HG03469 (cell line): ENCODE data around the gene MND1.

ENCODE experiments used
- ATAC-seq: cut with Tn5 transposase; IDR thresholded peaks from one replicate; pipeline ENCODE4 v1.9.1; 2021; ENCODE audit warnings: mild to moderate bottlenecking, moderate library complexity, moderate number of reproducible peaks; ENCODE audit not compliant: unreplicated experiment

The MND1 gene

GRCh38 chr4:153346031-153346430 is 1.5 kb downstream of the MND1 start:
- ATAC-seq: no peak

GRCh38 chr4:153346563-153346962 is 2.1 kb downstream of the MND1 start:
- no peak for ATAC-seq

GRCh38 chr4:153347117-153347516 is 2.6 kb downstream of the MND1 start:
- ATAC-seq: no peak

GRCh38 chr4:153348006-153348405 is 3.5 kb downstream of the MND1 start:
- ATAC-seq: no peak

- ATAC-seq: no peak
Measured at GRCh38 chr4:153349206-153349805, 4.8 kb downstream of the MND1 start.

DNA sequence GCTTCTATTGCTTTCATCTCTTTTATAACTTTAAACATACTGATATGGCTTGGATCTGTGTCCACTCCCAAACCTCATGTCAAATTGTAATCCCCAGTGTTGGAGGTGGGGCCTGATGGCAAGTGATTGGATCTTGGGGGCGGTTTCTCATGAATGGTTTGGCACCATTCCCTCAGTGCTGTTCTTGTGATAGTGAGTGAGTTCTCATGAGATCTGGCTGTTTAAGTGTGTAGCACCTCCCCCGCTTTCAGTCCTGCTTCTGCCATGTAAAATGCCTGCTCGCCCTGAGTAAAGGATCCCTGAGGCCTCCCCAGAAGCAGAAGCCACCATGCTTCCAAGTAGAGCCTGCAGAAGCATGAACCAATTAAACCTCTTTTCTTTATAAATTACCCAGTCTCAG is 17.7 kb downstream of the MND1 start:
- no peak for ATAC-seq

GRCh38 chr4:153364061-153364460 is 19.6 kb downstream of the MND1 start:
- no peak for ATAC-seq

- no peak for ATAC-seq
Measured at GRCh38 chr4:153365003-153365402, 20.5 kb downstream of the MND1 start.

DNA sequence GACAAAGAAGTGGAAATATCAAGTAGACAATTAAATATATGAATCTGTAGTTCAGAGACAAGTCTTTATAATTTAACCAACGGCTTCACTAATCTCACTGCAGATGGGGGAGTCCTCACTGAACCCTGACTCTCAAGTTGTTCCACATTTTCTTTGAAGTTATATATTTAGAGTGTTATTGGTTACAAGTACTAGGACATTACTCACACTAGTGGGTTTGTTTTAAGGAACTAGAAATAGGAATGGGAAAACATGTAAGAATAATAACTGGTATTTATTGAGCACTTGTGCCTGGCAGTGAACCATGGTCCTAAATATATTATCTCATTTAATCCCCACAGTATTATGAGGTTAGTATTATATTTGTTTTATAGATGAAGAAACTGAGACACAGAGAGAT is 22.0 kb downstream of the MND1 start:
- no peak for ATAC-seq

GRCh38 chr4:153367092-153367491 is 22.6 kb downstream of the MND1 start:
- ATAC-seq: no peak

DNA sequence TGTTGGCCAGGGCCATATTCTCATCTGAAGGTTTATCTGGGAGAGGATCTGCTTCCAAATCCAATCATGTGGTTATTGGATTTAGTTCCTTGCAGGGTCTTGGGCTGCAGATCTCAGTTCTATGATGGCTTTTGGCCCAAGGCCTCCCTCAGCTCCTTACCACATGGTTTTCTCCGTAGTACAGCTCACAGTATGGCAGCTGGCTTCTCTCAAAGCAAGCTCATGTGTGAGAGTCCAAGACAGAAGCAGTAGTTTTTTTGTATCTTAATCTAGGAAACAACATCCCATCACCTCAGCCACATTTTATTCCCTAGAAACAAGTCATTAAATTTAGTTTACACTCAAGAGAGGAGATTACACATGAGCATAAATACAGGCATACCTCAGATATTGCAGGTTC is 24.5 kb downstream of the MND1 start:
- ATAC-seq: no peak

DNA sequence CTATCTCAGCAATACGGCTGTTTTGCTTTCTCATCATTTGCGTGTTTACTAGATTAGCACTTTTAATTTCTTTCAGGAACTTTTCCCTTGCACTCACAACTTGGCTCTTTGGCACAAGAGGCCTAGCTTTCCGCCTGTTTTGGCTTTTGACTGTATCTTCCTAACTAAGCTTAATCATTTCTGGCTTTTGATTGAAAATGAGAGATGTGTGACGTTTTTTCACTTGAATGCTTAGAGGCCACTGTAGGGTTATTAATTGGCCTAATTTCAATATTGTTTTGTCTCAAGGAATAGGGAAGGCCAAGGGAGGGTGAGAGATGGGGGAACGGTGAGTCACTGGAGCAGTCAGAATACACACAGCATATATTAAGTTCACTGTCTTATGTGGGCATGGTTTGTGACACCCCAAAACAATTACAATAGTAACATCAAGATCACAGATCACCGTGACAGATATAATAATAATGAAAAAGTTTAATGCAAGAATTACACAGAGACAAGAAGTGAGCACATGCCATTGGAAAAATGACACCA is 27.3 kb downstream of the MND1 start:
- ATAC-seq: no peak

DNA sequence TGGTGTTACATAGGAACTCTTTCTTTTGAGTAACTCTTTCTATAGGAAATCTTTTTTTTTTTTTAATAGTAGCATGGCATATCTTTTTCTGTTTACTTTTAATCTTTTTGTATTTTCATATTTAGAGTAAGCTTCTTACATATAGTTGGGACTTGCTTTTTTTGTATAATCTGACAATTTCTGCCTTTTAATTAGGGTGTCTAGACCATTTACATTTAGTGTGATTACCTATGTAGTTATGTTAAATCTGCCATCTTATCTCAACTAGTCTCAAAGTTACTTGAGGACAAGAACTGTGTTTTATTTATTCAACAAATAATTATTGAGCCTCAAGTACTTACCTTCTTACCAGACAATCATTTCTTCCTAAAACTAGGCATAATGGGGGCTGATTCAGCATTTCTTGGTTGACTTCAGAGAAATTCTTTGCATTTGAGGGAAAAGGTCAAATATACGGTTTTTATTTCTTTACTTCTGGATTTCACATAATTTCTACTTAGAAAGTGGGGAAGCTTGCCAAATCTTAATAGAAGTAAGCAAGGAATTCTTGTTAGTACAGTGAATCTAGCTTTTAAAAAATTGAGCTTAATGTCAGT is 28.6 kb downstream of the MND1 start:
- ATAC-seq: no peak

GRCh38 chr4:153374442-153374841 is 30.0 kb downstream of the MND1 start:
- no peak for ATAC-seq

DNA sequence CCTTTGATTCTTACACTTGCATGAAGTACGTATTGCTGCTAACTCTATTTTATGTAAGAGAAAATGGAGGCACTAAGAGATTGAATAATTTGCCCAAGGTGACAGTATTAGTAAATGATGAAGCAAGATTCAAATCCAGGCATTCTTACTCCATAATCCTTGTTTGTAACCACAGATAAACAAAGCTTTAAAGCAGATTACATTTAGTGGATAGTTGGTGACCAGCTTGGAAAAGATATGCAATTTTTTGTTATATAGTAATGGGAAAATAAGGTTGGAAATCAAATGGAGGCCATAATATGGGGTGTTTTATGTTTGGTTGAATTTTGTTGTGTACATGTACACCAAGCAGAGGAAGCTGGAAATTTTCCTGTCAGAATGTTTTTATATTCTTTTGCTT is 30.8 kb downstream of the MND1 start:
- ATAC-seq: no peak

DNA sequence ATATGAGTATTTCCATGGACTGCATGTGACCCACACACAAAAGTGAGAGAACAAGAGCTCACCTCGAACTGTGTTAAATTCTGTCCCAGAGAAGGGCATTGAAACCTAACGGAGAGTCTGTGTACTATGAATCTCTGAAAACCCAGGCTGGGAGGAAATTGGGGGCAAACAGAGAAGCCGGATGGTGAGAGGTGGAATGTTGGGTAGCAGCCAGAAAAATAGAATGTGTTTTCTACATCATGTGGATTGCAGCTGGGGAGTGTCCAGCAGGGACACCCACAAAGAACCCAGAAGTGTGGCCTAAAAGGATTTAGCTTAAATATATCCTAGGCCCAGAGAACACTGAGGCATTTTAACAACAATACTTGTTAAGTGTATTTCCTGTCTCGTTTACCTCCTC is 38.6 kb downstream of the MND1 start:
- no peak for ATAC-seq

DNA sequence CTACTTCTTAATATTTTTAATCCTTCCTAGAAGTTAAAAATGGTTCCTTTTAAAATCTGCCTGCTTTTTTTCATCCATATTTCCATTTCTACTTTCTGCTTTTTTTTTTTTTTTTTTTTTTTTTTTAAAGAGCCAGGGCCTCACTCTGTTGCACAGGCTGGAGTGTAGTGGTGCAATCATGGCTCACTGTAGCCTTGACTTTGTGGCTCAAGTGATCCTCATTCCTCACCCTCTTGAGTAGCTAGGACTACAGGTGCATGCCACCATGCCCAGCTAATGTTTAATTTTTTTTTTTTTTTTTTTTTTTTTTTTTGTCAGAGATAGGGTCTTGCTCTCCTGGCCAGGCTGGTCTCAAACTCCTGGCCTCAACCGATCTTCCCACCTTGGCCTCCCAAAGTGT is 39.7 kb downstream of the MND1 start:
- no peak for ATAC-seq

DNA sequence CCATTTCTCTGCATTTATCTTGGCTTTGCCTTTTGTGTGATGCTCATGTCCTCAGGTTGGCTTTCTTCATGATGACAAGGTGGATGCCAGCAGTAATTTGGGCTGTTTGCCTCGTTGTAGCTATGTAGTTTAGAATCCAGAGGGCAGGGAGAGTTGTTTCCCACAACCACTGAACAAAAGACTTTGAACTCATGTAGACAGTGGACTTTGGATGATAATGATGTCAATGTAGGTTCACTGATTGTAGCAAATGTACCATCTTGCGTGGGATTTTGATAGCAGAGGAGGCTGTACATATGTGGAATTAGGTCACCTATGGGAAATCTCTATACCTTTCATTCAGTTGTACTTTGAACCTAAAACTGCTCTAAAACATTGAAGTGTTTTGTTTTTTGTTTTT is 41.3 kb downstream of the MND1 start:
- no peak for ATAC-seq

DNA sequence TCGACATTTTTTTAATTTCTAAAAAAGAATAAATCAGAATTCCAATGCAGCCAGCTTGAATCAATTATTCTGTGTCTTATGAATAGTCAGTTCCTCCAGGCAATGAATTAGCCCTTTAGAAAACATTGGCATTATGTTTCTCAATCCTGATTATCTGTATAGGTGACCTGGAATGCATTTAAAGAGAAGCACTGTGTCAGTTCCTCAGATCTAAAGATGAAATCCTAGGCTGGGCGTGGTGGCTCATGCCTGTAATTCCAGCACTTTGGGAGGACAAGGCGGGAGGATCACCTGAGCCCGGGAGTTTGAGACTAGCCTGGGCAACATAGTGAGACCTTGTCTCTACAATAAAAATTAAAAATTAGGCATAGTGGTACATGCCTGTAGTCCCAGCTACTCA is 43.5 kb downstream of the MND1 start:
- ATAC-seq: no peak

DNA sequence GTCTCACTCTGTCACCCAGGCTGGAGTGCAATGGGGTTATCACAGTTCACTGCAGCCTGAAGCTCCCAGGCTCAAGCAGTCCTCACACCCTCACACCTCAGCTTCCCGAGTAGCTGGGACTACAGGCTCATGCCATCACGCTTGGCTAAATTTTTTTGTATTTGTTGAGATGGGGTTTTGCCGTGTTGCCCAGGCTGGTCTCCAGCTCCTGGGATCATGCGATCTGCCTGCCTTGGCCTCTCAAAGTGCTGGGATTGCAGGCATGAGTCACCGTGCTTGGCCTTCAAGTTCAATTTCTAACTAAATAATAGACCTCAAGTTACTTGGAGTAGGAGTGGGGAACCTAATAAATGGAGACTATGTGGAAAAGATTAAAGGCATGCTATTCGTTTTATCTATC is 48.9 kb downstream of the MND1 start:
- ATAC-seq: no peak

DNA sequence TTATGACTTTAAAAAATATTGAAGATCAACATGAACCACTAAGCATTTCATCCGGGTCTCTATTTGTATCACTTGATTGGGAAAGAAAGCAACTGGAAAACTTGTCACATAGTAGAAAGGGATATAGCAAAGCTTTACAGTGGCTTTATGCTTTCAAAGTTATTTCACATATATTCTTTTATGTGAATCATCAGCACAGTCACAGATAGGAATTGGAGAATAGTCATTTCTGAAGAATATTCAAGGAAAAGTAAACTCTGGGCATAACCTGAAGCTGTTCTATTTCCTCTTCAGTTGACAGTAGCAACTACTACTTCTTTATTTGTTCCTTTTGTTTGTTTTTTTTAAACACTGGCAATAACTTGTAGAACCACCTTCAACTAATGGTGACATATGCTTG is 50.5 kb downstream of the MND1 start:
- no peak for ATAC-seq

DNA sequence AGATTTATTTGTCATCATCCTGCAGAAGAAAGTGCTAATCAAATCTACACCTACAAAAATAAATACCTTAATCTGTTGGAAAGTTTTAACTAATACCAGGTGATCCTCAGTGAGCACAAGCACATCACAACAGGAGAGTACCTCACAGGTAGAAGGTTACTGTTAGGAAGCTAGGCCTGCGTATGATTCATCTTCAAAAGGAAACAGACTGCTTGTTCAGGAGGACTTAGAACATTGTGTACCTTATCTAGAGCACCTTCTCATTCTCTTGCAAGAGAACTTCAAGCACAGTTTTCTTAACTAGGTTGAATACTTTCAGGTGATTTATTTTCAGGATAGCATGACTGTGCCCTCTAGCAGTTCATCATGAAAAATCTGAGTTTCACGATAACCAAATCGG is 54.2 kb downstream of the MND1 start:
- ATAC-seq: no peak

DNA sequence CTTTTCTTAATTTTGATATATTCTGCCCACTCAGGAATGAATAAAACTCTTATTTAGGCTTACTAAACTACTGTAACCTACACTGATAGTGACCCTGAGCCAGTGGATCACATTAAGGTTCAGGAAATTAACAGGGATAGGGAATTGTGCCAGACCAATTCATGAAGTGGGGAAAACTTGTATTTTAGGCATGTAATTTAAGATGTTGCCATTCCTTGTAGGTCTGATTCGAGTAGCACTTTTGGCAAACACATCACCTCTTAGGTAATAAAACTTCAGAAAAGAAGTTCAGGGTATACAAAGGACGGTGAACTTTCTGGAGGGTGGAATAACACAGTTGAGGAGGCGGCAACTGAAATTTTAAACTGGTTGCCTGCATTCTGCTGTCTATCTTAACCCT is 54.9 kb downstream of the MND1 start:
- ATAC-seq: no peak
